Measurements from ENCODE around the gene ALDH3A2. TPM values are rescaled to one million over a fixed set of nuclear protein-coding genes. Genes with fewer than 3 reads are reported as not detected.
"Not testable (repeated sequence)": the region's sequence is repeated elsewhere in the genome, so short reads cannot be mapped to it uniquely, and the experiment has no call there.

The ALDH3A2 gene
- total RNA-seq, 1 experiment from 2014 or later = 44.4 TPM

DNA sequence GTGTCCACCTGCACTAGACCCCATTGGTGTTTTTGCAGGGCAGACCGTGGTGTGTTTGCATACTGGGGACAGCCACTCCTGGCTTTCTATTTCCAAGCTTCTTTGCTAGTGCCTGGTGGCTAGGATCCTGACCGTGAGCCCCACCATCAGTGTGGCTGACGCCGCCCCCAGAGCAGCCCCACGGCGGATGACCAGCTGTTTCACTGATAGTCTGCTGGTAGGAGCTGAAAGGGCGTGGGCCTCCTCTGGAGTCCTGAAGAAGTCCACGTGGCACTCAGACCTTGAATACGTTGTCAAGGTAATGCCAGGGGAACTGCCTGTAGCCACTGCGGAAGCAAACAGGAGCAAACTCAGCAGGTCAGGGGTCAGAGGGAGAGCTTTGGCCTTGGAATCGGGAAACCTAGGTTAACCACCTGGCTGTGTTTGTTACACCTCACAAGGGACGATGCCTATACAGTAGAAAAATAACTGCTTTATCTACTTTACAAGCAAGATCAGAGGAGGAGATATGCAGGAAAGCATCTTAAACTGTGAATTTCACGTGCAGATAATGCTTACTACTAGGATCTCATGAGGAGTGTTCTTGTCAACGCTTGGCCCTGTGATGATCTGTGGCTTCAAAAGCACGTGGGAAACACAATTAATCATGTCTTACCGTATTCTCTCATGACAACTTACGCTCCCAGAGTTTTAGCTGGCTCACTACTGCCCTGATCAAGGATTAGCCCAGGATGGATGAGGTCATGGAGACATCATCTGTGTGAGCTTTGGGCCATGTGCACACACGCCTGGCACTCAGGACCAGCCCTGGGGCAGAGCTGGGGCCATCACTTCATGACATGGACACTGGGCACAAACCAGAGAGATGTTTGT is 30.3 kb downstream of the ALDH3A2 start:
- ATAC-seq (no peak), DNase-seq (ENCODE audit: low read depth, low spot score) (no peak)
- H3K27ac ChIP-seq (ENCODE audit: low read length) = no peak overlapping the region
- intact Hi-C loops (cut with micrococcal nuclease; ENCODE audit: unreplicated experiment) (no loop called here), in situ Hi-C loops (cut with HindIII; ENCODE audit: low pct_unique_long_range_greater_than_20kb, low sequenced_read_pairs) (no loop called here)
- no peaks in the 10 kb centered on the region for H3K36me3 ChIP-seq (ENCODE audit: control insufficient read depth, insufficient read depth, low read length)
- no peaks in the 10 kb centered on the region for H3K9me3 ChIP-seq (ENCODE audit: control insufficient read depth, insufficient read depth, low read depth, low read length)
- POLR2A ChIA-PET = no interaction called here
- H3K4me1 ChIP-seq (ENCODE audit: control insufficient read depth, insufficient read depth, low read length) = no peaks in the 10 kb centered on the region
- BruUV-seq (replicated peaks) = no TSS peak
- no peaks in the 10 kb centered on the region for H3K27me3 ChIP-seq (ENCODE audit: control insufficient read depth, insufficient read depth, low read length)
- no peak overlapping the region for H3K4me3 ChIP-seq (ENCODE audit: low read depth in 2 of 2, low read length in 2 of 2)
- TF ChIP-seq TCF7L2 (IDR thresholded peaks at IDR 0.05; ENCODE audit: low read depth, low read length) (no peak), SIN3A (IDR thresholded peaks at IDR 0.05; ENCODE audit: borderline replicate concordance, insufficient read depth, low read depth, low read length) (no peak), POLR2AphosphoS5 (IDR thresholded peaks at IDR 0.05; ENCODE audit: low read depth, low read length) (no peak)
- TF ChIP-seq, protein P1, sequence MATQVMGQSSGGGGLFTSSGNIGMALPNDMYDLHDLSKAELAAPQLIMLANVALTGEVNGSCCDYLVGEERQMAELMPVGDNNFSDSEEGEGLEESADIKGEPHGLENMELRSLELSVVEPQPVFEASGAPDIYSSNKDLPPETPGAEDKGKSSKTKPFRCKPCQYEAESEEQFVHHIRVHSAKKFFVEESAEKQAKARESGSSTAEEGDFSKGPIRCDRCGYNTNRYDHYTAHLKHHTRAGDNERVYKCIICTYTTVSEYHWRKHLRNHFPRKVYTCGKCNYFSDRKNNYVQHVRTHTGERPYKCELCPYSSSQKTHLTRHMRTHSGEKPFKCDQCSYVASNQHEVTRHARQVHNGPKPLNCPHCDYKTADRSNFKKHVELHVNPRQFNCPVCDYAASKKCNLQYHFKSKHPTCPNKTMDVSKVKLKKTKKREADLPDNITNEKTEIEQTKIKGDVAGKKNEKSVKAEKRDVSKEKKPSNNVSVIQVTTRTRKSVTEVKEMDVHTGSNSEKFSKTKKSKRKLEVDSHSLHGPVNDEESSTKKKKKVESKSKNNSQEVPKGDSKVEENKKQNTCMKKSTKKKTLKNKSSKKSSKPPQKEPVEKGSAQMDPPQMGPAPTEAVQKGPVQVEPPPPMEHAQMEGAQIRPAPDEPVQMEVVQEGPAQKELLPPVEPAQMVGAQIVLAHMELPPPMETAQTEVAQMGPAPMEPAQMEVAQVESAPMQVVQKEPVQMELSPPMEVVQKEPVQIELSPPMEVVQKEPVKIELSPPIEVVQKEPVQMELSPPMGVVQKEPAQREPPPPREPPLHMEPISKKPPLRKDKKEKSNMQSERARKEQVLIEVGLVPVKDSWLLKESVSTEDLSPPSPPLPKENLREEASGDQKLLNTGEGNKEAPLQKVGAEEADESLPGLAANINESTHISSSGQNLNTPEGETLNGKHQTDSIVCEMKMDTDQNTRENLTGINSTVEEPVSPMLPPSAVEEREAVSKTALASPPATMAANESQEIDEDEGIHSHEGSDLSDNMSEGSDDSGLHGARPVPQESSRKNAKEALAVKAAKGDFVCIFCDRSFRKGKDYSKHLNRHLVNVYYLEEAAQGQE (IDR thresholded peaks at IDR 0.05; ENCODE audit: insufficient read depth in 1 of 2, low read depth in 2 of 2, low read length in 1 of 2) = no peak
- TF ChIP-seq, protein P2, sequence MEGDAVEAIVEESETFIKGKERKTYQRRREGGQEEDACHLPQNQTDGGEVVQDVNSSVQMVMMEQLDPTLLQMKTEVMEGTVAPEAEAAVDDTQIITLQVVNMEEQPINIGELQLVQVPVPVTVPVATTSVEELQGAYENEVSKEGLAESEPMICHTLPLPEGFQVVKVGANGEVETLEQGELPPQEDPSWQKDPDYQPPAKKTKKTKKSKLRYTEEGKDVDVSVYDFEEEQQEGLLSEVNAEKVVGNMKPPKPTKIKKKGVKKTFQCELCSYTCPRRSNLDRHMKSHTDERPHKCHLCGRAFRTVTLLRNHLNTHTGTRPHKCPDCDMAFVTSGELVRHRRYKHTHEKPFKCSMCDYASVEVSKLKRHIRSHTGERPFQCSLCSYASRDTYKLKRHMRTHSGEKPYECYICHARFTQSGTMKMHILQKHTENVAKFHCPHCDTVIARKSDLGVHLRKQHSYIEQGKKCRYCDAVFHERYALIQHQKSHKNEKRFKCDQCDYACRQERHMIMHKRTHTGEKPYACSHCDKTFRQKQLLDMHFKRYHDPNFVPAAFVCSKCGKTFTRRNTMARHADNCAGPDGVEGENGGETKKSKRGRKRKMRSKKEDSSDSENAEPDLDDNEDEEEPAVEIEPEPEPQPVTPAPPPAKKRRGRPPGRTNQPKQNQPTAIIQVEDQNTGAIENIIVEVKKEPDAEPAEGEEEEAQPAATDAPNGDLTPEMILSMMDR (IDR thresholded peaks at IDR 0.05) = no peak
- CTCF ChIA-PET = no interaction called here

DNA sequence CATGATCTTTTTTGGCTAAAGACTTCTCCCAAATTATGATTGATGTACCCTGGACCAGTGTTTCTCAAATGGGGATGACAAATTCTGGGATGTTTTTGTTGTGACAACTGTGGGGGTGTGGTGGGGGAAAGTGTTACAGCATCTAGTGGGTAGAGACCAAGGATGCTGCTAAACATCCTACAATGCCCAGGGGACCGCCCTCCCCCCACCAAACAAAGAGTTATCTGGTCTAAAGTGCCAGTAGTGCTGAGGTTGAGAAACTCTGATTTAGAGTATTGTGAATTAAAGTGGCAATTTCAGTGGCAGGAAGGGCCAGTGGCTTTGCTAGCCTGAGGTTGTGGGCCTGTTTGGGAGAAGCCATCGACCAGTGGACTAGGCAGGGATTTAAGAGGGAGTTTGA is 34.6 kb downstream of the ALDH3A2 start:
- intact Hi-C loops (cut with micrococcal nuclease; ENCODE audit: unreplicated experiment) (no loop called here), in situ Hi-C loops (cut with HindIII; ENCODE audit: low pct_unique_long_range_greater_than_20kb, low sequenced_read_pairs) (no loop called here)
- Histone ChIP-seq H3K4me3 (ENCODE audit: low read depth in 2 of 2, low read length in 2 of 2) (no peak overlapping the region), H3K36me3 (ENCODE audit: control insufficient read depth, insufficient read depth, low read length) (no peaks in the 10 kb centered on the region), H3K27ac (ENCODE audit: low read length) (no peak overlapping the region), H3K27me3 (ENCODE audit: control insufficient read depth, insufficient read depth, low read length) (no peaks in the 10 kb centered on the region), H3K4me1 (ENCODE audit: control insufficient read depth, insufficient read depth, low read length) (no peaks in the 10 kb centered on the region), H3K9me3 (ENCODE audit: control insufficient read depth, insufficient read depth, low read depth, low read length) (no peaks in the 10 kb centered on the region)
- no TSS peak for BruUV-seq (replicated peaks)
- CTCF ChIA-PET = no interaction called here
- POLR2A ChIA-PET = no interaction called here
- TF ChIP-seq, protein P2 (IDR thresholded peaks at IDR 0.05) = no peak
- TF ChIP-seq, protein P1 (IDR thresholded peaks at IDR 0.05; ENCODE audit: insufficient read depth in 1 of 2, low read depth in 2 of 2, low read length in 1 of 2) = no peak
- TF ChIP-seq TCF7L2 (IDR thresholded peaks at IDR 0.05; ENCODE audit: low read depth, low read length) (no peak), SIN3A (IDR thresholded peaks at IDR 0.05; ENCODE audit: borderline replicate concordance, insufficient read depth, low read depth, low read length) (no peak), POLR2AphosphoS5 (IDR thresholded peaks at IDR 0.05; ENCODE audit: low read depth, low read length) (no peak)
- DNase-seq (ENCODE audit: low read depth, low spot score) (no peak), ATAC-seq (no peak)

GRCh38 chr17:19684909-19685580 is 36.5 kb downstream of the ALDH3A2 start:
- BruUV-seq (replicated peaks); H3K4me1 ChIP-seq (ENCODE audit: control insufficient read depth, insufficient read depth, low read length); H3K27ac ChIP-seq (ENCODE audit: low read length); H3K27me3 ChIP-seq (ENCODE audit: control insufficient read depth, insufficient read depth, low read length); H3K4me3 ChIP-seq (ENCODE audit: low read depth in 2 of 2, low read length in 2 of 2); DNase-seq (ENCODE audit: low read depth, low spot score); H3K36me3 ChIP-seq (ENCODE audit: control insufficient read depth, insufficient read depth, low read length); CTCF ChIA-PET; H3K9me3 ChIP-seq (ENCODE audit: control insufficient read depth, insufficient read depth, low read depth, low read length); in situ Hi-C loops (cut with HindIII; ENCODE audit: low pct_unique_long_range_greater_than_20kb, low sequenced_read_pairs); ATAC-seq; intact Hi-C loops (cut with micrococcal nuclease; ENCODE audit: unreplicated experiment); POLR2A ChIA-PET: not testable (repeated sequence)
